H54 (cell line): Measurements from ENCODE around the gene TMEM31.
A peak's percentile ranks its signal among the peaks of the same experiment; 100 is the strongest.

Experiments
- DNase-seq: peaks from one replicate; pipeline ENCODE4 v3.0.0; 2011; ENCODE audit warnings: low spot score, mixed read lengths; ENCODE audit not compliant: insufficient read length
- FAIRE-seq: peaks from 3 replicates; lab custom pipeline; 2011; peaks lifted over from hg19 to GRCh38; lab: Jason Lieb, UNC
- POLR2A ChIP-seq: IDR thresholded peaks from 2 replicates; pipeline ENCODE4 v1.6.1; 2011; ENCODE audit warnings: low read depth, mild to moderate bottlenecking, low read length

TMEM31 gene, protein sequence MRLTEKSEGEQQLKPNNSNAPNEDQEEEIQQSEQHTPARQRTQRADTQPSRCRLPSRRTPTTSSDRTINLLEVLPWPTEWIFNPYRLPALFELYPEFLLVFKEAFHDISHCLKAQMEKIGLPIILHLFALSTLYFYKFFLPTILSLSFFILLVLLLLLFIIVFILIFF

DNA sequence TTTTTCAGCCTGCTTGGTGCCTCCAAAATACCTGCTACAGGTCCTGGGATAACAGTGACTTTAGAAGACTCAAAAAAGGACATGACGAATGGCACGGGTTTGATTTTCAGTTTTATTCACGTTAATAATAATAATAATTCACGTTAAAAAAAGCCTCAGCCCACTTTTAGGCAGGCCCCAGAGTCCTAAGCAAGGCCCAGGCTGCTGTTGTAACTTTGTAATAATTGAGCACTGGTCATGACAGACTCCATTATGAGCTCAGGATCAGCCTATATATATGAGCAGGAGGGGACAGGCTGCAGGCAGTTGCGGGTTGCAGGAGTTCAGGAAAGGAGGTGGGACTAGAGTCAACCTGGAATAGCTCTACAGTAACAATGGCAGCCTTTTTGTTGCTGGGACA lies at the start of gene TMEM31:
Gene TMEM31 (plus strand): TSS at position 301 of the 400 bp plus-strand sequence. CDS start 1,350 bp downstream, outside the sequence.
- FAIRE-seq (no peak), DNase-seq (no peak)
- no peak for TF ChIP-seq POLR2A

DNA sequence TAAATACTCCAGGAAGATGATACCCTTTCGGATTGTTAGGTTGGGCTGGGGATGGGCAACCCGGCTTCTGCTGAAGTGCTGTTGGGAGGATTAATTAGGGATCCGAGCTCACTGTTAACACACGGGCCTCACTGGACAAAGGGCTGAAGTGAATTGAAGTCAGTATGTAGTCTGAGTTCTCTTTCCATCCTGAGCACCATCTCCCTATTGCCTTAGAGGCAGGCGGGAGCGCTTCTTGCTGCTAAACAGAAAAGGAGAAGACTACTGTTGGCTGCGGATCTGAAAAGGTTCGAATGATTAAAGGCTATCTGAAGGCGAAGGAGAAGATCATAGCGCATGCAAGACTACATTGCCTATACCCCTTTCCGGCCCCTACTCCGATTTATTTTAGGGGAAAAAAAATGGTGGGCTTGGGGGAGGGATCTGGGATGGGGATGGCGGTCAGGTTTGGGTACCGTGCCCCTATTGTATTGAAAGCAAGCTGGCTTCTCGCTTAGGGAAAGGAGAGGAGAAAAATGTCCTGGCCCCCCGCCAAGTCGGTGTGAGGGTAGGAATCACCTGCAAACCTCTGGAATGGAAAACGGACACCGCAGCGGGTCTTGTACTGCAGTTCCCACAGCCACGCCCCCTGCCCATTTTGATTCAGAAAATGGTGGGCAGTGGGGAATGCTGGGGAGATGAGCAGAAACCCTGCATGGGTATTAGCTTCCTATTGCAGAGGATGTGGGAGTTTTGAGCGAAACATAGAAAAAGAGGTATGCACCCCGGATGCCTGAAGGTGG lies 46.5 kb upstream of the TMEM31 start:
- FAIRE-seq, result no peak
- DNase-seq, result no peak
- TF ChIP-seq POLR2A, result no peak

DNA sequence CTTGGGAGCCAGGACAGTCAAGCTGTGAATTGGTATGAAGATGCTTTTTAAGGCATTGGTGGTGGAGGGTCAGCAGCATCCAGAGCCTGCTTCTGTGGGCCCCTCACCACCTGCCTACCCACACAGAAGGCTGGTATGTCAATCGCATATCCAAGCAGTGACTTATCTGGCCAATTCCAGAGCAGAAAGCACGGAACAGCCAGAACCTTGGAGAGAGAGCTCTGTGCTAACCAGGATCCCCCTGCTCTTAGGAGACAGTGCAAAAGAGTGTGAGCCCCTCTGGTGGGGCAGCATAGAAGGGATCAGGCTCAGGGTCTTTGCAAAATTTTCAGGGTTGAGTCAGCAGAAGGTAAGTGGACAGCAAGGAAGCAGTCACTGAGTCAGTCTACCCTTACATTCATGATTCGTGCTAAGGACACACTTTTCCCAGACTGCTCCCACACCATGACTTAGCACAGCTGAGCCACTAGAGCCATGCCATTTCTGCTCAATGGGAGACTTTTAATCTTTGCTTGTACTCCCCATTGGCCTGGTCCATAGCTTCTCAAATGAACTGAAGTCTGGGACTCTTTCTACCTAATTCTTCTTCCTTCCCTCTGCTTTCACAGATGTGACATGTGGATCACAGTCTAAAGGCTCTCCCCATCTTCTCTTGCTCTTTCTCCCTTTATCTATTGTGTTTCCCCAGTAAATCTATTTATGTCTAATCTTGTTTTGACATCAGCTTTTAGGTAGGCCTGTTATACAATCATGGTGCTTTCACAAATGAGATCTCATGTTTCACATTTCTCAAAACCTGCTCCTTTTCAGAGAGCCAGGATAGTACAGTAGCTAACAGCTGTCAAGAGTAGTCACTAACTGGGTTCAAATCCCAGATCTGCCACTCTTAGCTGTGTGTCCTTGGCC lies 44.3 kb upstream of the TMEM31 start:
- DNase-seq (no peak), FAIRE-seq (peak; percentile 27)
- no peak for TF ChIP-seq POLR2A

DNA sequence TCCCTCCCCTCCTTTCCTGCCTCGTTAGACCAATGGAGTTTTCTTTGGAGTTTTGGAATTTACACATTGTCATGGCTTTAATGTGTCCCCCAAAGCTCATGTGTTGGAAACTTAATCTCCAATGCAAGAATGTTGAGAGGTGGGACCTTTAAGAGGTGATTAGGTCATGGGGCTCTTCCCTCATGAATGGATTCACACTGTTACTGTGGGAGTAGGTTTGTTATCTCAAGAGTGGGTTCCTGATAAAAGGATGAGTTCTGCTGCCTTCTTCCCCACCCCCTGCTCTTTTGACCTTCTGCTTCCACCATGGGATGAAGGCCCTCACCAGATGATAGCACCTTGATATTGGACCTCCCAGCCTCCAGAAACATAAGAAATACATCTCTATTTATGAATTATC lies 41.0 kb upstream of the TMEM31 start:
- DNase-seq, result no peak
- no peak for FAIRE-seq
- no peak for TF ChIP-seq POLR2A

DNA sequence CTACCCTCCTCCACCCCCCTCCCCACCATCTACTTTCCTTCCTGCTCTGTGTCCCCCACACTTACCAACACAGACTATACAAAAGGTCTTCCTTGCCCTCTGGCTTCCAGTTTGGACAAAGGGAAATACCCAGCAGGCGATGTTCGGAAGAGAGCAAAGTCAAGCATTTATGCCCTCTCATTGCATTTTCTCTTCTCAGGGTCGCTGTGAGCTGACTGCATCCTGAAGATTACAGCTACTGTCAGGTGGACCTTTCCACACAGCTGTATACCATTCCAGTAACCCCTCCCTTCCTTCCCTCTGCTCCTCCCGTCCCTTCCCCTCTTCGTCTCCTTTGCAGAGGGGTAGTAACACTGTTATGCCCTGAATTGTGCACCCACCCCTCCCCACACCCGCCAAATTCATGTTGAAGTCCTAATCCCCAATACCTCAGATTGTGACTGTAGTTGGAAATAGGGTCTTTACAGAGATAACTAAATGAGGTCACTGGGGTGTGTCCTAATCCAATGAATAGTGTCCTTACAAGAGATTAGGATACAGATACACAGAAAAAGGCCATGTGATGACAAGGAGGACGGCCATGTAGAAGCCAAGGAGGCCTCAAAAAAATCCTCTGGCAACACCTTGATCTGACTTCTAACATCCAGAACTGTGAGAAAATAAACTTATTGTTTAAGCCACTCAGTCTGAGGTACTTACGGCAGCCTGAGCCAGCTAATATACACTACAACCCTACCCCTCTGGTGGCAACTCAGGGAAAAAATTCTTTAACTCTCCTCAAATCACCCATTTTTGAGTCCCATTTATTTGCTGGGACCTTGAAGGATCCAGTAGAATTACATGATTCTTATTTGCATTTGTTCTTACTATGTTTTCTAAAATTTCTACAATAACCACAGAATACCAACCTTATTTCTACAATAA lies 35.9 kb upstream of the TMEM31 start:
- no peak for TF ChIP-seq POLR2A
- DNase-seq (no peak), FAIRE-seq (no peak)

DNA sequence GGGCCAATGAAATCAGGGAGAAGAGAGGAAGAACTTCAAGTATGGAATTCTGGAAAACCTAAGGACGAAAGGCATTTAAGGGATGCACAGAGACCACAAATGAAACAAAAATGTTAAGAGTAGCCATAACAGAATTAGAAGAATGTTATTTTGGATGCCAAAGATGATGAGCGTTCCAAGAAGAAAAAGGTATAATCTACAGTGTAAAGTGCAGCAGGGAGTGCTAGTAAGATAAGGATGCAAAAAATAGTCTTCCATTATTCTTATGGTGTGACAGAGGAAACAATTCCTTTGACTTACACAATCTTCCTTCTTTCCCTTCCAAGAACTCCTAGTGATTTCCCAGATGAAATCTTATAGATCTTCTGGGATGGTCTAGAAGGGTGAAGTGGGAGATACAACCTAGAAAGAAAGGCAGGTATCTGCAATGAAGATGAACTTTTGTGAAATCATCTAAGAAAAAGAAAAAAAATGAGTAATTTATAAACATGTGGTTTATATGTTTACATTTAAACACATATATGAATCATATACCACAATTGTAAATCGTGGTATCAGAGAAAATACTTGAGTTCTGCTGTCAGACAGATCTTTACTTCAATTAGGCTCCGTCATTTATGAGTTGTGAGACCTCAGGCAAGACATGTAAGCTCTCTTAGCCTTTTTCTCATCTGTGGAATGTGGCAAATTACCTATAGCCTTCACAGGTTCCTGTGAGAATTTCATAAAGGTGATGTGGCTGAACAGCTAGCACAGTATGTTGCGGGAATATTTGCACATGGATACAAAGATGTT lies 32.3 kb upstream of the TMEM31 start:
- no peak for DNase-seq
- no peak for TF ChIP-seq POLR2A
- no peak for FAIRE-seq

DNA sequence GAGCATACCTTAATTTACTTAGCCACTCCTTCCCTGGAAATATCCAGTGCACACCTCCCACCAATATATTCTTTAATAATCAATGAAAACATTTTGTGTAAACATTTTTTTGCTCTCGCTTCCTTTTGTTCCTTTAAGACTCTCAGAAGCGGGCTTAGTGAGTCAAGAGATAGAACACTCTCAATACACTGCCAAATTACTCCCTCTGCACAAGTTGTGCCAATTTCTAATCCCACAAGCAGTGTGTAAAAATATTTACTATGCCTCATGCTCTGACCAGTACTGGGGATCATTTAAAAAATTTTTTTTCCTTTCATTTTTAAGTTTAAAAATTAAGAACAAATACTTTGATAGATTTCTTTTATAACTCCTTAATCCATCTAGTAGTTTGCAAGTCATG lies 29.3 kb upstream of the TMEM31 start:
- no peak for TF ChIP-seq POLR2A
- FAIRE-seq (no peak), DNase-seq (no peak)

DNA sequence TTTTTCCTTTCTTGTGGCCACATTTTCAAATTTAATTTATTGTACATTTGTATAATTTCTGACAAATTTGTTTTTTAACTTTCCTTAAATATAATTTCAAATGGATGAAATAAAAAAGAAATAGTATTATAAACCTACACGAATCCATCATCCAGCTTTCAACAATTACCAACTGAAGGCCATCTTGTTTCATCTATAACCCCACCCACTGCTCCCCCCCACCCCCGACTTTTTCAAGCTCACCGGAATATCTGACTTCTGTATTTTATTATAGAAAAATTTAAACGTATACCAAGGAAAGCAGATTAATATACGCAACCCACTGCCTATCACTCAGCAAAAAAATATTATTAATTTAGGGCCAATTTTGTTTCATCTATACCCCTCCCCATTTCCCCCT lies 25.3 kb upstream of the TMEM31 start:
- TF ChIP-seq POLR2A, result no peak
- FAIRE-seq (no peak), DNase-seq (no peak)

DNA sequence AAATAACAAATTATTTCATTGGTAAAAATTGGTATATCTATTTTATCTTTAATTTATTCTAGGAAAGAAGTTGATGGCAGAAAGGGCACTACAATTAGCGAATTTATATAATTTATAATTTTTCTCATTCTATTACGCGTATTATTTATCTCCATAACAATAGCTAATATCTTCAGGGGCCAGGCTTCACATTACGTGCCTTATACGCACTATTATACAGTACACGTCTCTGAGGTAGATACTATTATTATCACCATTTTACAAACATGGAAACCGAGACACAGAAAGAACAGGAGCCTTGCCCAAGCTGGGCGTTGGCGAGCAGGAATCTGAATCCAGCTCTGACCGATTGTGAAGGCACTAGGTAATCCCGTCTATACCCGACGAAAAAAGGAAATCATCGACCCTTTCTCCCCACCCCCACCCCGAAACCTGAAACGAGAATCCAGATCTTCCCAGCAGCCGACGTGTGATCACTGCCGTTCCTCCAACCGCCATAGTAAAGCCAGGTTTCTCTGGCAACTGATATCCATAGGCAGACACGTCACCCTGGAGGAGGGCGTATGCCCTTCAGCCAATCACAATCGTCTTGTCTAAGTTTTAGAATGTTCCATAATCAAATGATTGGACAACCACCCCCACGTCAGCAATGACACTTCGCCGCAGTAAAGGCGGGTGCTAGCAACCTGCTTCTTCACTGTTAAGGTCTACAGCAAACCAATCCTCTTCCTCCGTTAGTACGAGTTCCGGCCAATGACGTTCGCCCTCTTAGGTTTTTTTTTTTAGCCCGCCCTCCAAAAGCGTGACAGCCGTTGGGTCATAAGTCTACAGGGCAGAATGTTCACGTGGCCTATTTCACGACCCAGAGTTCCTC lies 24.3 kb upstream of the TMEM31 start, which contains the start of gene MORF4L2:
Gene MORF4L2 (minus strand): TSS at position 501 of the 874 bp plus-strand sequence. CDS start 9,672 bp downstream, outside the sequence.
- peak; percentile 86 for TF ChIP-seq POLR2A
- peak; percentile 49 for DNase-seq
- FAIRE-seq, result peak; percentile 99

DNA sequence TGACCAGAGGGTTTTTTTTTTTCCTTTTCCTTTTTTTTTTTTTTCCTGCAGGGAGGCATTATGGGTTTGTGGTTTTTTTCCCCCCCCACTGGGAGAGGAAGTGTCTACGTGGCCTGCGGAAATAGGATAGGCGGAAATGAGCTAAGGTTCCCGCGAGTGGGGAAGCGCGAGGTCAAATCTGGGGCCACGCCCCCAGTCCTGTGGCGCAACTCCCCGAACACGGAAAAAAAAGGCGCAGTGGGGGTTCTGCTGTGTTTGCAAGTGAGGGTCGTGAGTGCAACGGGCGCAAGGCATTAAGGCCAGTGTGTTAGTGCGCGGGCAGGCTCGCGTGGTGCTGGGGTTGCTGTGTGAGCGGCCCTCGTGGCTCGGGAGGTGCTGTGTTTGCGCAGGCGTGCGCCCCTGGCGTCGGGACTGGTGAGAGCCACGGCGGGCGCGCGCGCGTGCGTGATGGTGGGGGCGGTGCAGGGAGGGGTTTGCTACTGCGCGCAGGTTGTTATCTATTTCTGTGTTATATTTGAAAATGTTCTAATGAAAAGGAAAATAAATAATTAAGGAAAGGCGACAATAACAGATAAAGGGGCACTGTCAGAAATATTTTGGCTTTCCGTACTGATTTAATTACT lies 23.5 kb upstream of the TMEM31 start:
- FAIRE-seq (no peak), DNase-seq (peak; percentile 30)
- peak; percentile 52 for TF ChIP-seq POLR2A

DNA sequence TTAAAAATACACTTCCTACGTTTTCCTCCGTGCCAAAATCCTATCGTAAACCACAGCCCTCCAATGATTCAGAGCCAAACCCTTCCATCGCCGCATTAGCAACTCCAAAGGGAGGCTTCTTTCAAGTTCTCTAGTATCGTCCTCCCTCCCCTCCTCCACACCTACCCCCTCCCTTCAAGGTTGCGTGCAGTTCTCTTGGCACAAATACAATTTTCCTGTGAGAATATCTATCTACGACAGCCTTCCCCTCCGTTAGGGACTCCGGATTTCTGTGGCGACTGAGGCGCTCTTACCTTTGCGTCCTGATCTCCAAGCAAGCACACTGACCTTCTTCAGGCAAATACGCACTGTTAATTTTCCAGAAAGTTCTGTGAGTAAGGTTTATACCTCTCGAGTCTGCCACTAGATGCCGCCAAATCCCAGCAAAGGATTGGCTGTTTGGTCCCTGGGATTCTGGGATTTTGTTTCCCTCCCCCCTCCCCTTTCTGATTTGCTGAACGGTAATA lies 23.0 kb upstream of the TMEM31 start:
- FAIRE-seq (peak; percentile 91), DNase-seq (peak; percentile 14)
- TF ChIP-seq POLR2A, result no peak
